ENCODE results near the gene INTS1. TPM values are rescaled to one million over a fixed set of nuclear protein-coding genes. Genes with fewer than 3 reads are reported as not detected.

The INTS1 gene
- total RNA-seq, 4 donors from 2014 or later: 45.7 to 96.5 (median 75.8) TPM

GRCh38 chr7:1495564-1496242, 8.5 kb downstream of the INTS1 start:
- WGBS: 86% methylated on average over 11 of the region's 34 CpGs
- Histone ChIP-seq H3K4me1 (no peaks in the 10 kb centered on the region), H3K36me3 (peaks cover 100% of the 10 kb centered on the region), H3K27me3 (no peaks in the 10 kb centered on the region), H3K9me3 (no peaks in the 10 kb centered on the region), H3K4me3 (no peak overlapping the region), H3K27ac (no peak overlapping the region)
- TF ChIP-seq EP300 (IDR thresholded peaks at IDR 0.05) (no peak), POLR2A (IDR thresholded peaks at IDR 0.05) (no peak), POLR2AphosphoS5 (IDR thresholded peaks at IDR 0.05) (no peak), CTCF (IDR thresholded peaks at IDR 0.05) (no peak)
- DNase-seq (ENCODE audit: low spot score in 2 of 2): no peak

DNA sequence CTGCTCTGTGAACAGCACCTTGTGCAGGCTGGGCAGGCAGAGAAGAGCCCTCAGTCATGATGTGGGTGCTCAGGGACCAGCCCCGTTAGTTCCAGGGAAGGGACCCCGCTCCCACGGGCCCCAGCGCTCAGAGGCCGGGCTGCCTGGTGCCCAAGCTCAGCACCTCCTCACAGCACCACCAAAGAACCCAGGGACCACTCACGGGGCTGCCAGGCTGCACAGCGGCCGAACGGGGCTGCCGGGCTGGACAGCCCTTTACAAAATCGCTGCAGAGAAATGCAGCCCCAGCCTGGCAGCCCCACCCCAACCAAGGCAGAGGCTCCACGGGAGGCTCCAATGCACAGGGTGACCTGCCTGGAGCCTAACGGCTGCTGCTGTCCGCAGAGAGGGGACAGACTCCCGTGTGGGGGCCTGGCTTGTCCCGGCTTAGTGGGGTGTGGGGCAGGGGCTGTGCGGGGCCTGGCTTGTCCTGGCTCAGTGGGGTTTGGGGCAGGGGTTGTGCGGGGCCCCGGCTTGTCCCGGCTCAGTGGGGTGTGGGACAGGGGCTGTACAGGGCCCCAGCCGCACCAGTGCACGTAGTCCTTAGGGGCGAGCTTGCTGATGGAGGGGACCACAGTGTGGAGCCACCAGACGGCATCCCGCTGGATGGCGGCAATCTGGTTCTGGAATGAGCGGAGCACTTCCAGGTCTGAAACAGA, 9.2 kb downstream of the INTS1 start:
- no peak for TF ChIP-seq POLR2A (IDR thresholded peaks at IDR 0.05)
- Histone ChIP-seq H3K36me3 (peaks cover 100% of the 10 kb centered on the region), H3K4me1 (no peaks in the 10 kb centered on the region), H3K9me3 (no peaks in the 10 kb centered on the region), H3K27ac (no peak overlapping the region), H3K27me3 (no peaks in the 10 kb centered on the region), H3K4me3 (no peak overlapping the region)
- no peak for DNase-seq (ENCODE audit: low spot score in 2 of 2)
- WGBS: 89% methylated on average over 10 of the region's 27 CpGs

DNA sequence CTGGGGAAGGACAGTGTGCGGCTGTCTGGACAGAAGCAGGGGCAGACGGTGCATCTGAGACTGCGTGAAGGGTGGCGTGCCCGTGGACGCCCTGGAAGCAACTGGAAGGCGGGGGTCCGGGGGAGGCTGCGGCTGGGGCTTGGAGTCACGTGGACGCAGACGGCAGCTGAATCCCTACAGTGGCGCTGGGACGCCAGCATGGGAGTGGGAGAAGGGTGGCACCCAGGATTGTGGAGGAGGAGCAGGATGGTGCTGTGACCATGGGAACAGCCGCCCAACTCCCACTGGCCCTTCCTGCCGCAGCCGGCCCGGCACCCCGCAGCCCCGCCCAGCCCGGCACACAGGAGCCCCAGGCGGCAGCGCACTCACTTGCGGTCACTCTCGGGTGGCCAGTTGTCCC, 9.7 kb downstream of the INTS1 start:
- no peak for DNase-seq (ENCODE audit: low spot score in 2 of 2)
- H3K9me3 ChIP-seq: no peaks in the 10 kb centered on the region
- H3K27me3 ChIP-seq: no peaks in the 10 kb centered on the region
- H3K4me3 ChIP-seq: no peak overlapping the region
- H3K36me3 ChIP-seq: peaks cover 100% of the 10 kb centered on the region
- no peak overlapping the region for H3K27ac ChIP-seq
- no peaks in the 10 kb centered on the region for H3K4me1 ChIP-seq
- WGBS: 85% methylated on average over 13 of the region's 25 CpGs
- no peak for TF ChIP-seq EP300 (IDR thresholded peaks at IDR 0.05)
- no peak for TF ChIP-seq POLR2AphosphoS5 (IDR thresholded peaks at IDR 0.05)
- TF ChIP-seq CTCF (IDR thresholded peaks at IDR 0.05): no peak
- TF ChIP-seq POLR2A (IDR thresholded peaks at IDR 0.05): no peak

DNA sequence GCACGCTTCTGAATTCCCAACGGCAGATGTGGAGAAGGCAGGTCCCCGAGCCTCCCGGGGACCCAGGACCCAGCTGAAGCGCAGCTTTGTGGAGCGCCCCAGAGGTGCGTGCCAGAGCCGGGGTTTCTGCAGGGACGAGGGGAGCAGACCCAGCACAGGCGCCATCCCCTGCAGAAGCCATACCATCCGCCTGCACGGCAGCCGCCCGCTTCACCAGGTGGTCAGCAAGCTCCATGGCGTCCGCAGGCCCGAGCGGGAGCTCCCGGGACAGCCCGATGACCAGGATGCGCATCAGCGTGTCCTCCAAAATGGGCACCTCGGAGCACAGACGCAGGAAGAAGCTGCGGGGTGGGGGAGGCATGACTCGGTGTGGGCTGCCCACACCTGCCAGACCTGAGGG, 10.6 kb downstream of the INTS1 start:
- Histone ChIP-seq H3K27ac (no peak overlapping the region), H3K36me3 (peaks cover 100% of the 10 kb centered on the region), H3K4me1 (no peaks in the 10 kb centered on the region), H3K27me3 (no peaks in the 10 kb centered on the region), H3K9me3 (no peaks in the 10 kb centered on the region), H3K4me3 (no peak overlapping the region)
- 91% methylated on average over 10 of the region's 26 CpGs for WGBS
- DNase-seq (ENCODE audit: low spot score in 2 of 2): no peak
- no peak for TF ChIP-seq EP300 (IDR thresholded peaks at IDR 0.05)
- TF ChIP-seq CTCF (IDR thresholded peaks at IDR 0.05): no peak
- no peak for TF ChIP-seq POLR2AphosphoS5 (IDR thresholded peaks at IDR 0.05)
- TF ChIP-seq POLR2A (IDR thresholded peaks at IDR 0.05): no peak

DNA sequence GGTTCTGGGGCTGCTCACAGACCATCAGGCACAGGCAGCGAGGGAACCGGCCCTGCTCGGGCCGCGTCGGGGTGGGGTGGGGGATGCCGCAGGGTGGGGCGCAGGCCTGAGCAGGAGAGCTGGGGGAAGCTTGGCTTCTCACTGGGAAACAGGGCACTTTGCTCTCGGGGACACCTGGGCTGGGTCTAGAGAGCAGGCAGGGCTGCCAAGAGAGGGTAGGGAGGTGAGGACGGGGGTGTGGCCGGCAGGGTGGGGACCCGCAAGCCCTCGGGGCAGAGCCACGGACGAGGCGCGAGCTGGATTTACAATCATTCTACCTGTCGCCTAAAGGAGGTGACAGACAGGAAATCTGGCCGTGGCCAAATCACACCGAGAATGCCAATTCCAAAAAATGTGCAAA, 11.1 kb downstream of the INTS1 start:
- TF ChIP-seq CTCF (IDR thresholded peaks at IDR 0.05): no peak
- TF ChIP-seq POLR2AphosphoS5 (IDR thresholded peaks at IDR 0.05): no peak
- no peak for TF ChIP-seq EP300 (IDR thresholded peaks at IDR 0.05)
- TF ChIP-seq POLR2A (IDR thresholded peaks at IDR 0.05): no peak
- Histone ChIP-seq H3K4me1 (no peaks in the 10 kb centered on the region), H3K36me3 (peaks cover 100% of the 10 kb centered on the region), H3K27ac (no peak overlapping the region), H3K4me3 (no peak overlapping the region), H3K9me3 (no peaks in the 10 kb centered on the region), H3K27me3 (no peaks in the 10 kb centered on the region)
- 73% methylated on average over 20 of the region's 20 CpGs for WGBS
- DNase-seq (ENCODE audit: low spot score in 2 of 2): no peak
